HUES48 (cell line): ENCODE results near the gene ATP5F1E.
A peak's percentile ranks its signal among the peaks of the same experiment; 100 is the strongest.

Experiments used
- H3K27ac ChIP-seq: one replicate; pipeline ENCODE4 v1.7.0; 2013; ENCODE audit warnings: low read depth, low read length, inconsistent platforms
- H3K27me3 ChIP-seq: 2 replicates; pipeline ENCODE4 v1.6.1; 2013; ENCODE audit warnings: mild to moderate bottlenecking, low read length; ENCODE audit not compliant: control insufficient read depth, insufficient read depth
- H3K36me3 ChIP-seq: 2 replicates; pipeline ENCODE4 v1.6.1; 2013; ENCODE audit warnings: low read length; ENCODE audit not compliant: control insufficient read depth, insufficient read depth
- H3K4me1 ChIP-seq: 2 replicates; pipeline ENCODE4 v1.6.1; 2013; ENCODE audit warnings: mild to moderate bottlenecking, low read length; ENCODE audit not compliant: control insufficient read depth, insufficient read depth
- H3K4me3 ChIP-seq: 2 replicates; pipeline ENCODE4 v1.5.1; 2013; ENCODE audit warnings: mild to moderate bottlenecking, low read depth, low read length
- H3K9ac ChIP-seq: 2 replicates; pipeline ENCODE4 v1.6.1; 2013; ENCODE audit warnings: mild to moderate bottlenecking, low read depth, low read length, moderate library complexity
- H3K9me3 ChIP-seq: 2 replicates; pipeline ENCODE4 v1.6.1; 2013; ENCODE audit warnings: low read length; ENCODE audit not compliant: control insufficient read depth, insufficient read depth

ATP5F1E gene

DNA sequence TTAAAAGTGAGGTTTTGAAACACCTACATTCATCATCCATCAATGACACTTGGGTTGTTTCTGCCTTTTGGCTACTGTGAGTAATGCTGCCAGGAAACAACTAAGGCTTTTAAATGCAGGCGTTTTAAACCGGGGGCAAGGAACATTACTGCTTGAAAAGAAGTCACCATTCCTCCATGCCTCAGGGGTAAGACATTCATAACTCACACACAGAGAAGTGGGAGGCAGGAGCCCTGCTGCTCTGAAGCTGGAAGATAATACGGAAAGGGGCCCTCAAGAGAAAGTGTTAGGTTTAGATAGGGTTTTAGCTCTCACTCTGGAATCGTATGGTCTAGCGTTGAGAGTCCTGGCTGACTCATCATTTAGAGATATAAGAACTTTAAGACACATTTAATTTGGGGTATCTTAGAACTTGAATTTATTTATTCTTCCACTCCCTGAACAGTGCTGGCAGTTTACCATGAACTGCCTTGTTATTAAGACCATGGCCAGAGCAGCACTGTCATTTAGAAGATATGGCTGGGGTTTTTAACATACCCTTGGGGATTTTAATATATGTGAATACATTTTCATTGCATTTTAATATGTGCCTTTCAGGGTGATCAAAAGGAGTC, 11.1 kb downstream of the ATP5F1E start:
- Histone ChIP-seq H3K4me1 (peaks cover 10% of the 10 kb centered on the region), H3K9me3 (no peaks in the 10 kb centered on the region), H3K9ac (no peak overlapping the region), H3K27me3 (peaks cover 2% of the 10 kb centered on the region; the same call in 1 of the 2 replicates), H3K36me3 (peaks cover 33% of the 10 kb centered on the region), H3K27ac (peak overlapping the region; percentile 19), H3K4me3 (no peak overlapping the region)

DNA sequence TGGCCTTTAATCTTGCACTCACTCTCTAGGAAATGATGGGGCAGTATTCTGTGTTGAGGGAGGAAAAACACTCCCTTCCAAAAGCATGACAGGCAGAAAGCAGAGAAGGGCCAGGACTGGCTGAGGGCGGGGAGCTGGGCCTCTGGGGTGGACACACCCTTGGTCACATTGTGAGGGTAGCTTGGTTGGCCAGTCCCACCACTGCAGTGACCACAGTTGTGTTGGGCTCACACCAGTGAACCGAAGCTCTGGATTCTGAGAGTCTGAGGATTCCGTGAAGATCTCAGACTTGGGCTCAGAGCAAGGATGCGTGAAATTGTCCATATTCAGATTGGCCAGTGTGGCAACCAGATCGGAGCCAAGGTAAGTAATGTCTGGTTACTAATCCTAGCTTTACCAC, 12.9 kb downstream of the ATP5F1E start, which contains the start of gene TUBB1:
TSS of gene TUBB1 (plus strand) at position 213 of the 400 bp plus-strand sequence. CDS start at position 307, 94 bp downstream.
- no peak within 1 kb of the TSS for H3K9ac ChIP-seq
- H3K27me3 ChIP-seq: no peaks in the 10 kb centered on the region
- H3K4me1 ChIP-seq: peaks cover 2% of the 10 kb centered on the region; the same call in 1 of the 2 replicates
- no peak within 1 kb of the TSS for H3K4me3 ChIP-seq
- peaks cover 14% of the 10 kb centered on the region; the same call in 1 of the 2 replicates for H3K36me3 ChIP-seq
- no peak within 1 kb of the TSS for H3K27ac ChIP-seq
- no peaks in the 10 kb centered on the region for H3K9me3 ChIP-seq

DNA sequence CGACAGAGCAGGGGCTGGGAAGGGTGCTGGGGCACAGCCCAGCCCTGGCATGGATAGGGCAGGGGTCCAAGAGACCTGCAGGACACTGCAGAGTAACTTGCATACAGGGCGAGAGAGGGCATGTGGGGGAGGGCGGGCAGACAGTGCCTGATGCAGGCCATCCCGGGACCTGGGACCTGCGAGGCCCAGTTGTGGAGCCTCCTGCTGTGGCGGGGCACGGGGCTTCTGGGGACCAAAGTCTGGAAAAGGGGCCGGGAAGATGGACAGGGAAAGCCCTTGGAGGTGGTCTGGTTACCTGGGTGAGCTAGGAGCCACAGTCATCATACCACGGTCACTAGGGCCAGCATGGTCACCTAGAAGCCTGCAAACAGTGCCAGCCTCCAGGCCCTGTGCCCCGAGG, 13.3 kb downstream of the ATP5F1E start:
- H3K9ac ChIP-seq: no peak overlapping the region
- H3K27ac ChIP-seq: no peak overlapping the region
- H3K9me3 ChIP-seq: no peaks in the 10 kb centered on the region
- H3K4me1 ChIP-seq: peaks cover 2% of the 10 kb centered on the region; the same call in 1 of the 2 replicates
- H3K4me3 ChIP-seq: no peak overlapping the region
- H3K36me3 ChIP-seq: peaks cover 10% of the 10 kb centered on the region; the same call in 1 of the 2 replicates
- no peaks in the 10 kb centered on the region for H3K27me3 ChIP-seq

DNA sequence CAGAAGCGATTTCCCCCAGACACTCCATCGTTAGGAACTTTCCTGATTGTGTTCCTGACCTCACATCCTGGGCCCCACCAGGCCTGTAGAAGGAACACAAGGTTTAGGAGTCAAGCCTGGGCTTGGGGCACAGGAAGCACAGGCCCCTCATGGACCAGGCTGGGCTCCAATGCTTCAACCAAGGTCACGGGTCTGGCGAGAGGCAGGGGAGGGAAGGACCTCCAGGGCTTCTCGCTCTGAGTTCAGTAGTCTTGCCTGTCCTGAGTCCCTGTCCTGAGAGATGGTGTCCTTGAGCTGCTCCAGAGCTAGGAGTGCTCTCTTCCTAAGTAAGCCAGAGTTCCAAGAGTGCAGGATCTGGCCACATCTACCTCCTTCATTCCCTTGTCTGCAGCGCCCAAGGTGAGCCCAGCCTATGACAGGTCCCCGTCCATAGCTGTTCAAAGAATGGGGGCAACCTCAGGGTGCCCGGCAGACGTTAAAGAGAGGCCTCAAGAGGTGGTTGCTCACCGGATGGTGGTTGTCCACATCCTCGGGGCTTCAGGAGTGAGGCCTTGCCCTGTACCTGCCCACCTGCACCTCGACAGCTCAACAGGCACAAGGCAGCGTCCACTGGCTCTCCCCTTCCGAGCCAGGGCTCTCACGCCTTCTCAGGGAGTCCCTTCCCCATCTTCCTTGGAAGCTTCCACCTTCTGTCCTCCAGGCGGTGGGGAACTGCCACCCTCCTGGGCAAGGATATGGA, 14.5 kb downstream of the ATP5F1E start:
- no peaks in the 10 kb centered on the region for H3K9me3 ChIP-seq
- peaks cover 2% of the 10 kb centered on the region; the same call in 1 of the 2 replicates for H3K4me1 ChIP-seq
- no peak overlapping the region for H3K9ac ChIP-seq

DNA sequence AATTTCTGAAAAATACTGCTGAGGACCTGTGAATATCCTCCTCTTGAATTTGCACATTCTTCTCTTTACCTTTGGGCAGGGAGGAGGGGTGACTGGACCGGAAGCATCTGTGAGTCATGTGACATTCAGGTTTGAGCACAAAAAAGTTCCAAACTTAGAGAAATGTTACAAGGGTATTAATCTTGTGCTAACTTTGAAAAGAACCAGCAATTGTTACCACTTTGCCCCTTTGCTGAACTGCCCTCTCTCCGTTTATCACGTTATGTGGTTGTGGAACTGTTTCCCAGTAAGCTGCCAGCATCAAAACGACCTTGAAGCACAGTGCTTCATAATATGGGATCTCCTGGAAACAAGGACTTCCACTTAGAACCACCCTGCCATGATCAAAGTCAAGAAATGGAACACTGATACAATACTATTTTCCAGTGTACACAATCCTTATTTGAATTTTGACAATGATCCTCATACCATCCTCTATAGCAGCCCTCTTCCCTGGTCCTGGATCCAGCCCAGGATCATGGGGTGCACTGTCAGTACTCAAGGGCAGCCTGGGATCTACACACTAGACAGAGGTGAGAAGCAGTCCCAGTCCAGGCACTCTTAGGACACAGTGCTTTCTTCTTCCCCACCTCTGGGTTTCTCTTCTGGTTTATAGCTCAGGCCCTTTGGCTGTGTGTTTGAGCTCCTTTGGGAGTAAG, 15.2 kb downstream of the ATP5F1E start:
- Histone ChIP-seq H3K27ac (no peak overlapping the region), H3K4me1 (peaks cover 2% of the 10 kb centered on the region; the same call in 1 of the 2 replicates), H3K4me3 (no peak overlapping the region), H3K27me3 (no peaks in the 10 kb centered on the region), H3K9me3 (no peaks in the 10 kb centered on the region), H3K36me3 (no peaks in the 10 kb centered on the region), H3K9ac (no peak overlapping the region)

More for the DNA sequence above, 14.5 kb downstream of the ATP5F1E start:
- H3K4me3 ChIP-seq: no peak overlapping the region
- no peak overlapping the region for H3K27ac ChIP-seq
- no peaks in the 10 kb centered on the region for H3K36me3 ChIP-seq
- H3K27me3 ChIP-seq: no peaks in the 10 kb centered on the region

DNA sequence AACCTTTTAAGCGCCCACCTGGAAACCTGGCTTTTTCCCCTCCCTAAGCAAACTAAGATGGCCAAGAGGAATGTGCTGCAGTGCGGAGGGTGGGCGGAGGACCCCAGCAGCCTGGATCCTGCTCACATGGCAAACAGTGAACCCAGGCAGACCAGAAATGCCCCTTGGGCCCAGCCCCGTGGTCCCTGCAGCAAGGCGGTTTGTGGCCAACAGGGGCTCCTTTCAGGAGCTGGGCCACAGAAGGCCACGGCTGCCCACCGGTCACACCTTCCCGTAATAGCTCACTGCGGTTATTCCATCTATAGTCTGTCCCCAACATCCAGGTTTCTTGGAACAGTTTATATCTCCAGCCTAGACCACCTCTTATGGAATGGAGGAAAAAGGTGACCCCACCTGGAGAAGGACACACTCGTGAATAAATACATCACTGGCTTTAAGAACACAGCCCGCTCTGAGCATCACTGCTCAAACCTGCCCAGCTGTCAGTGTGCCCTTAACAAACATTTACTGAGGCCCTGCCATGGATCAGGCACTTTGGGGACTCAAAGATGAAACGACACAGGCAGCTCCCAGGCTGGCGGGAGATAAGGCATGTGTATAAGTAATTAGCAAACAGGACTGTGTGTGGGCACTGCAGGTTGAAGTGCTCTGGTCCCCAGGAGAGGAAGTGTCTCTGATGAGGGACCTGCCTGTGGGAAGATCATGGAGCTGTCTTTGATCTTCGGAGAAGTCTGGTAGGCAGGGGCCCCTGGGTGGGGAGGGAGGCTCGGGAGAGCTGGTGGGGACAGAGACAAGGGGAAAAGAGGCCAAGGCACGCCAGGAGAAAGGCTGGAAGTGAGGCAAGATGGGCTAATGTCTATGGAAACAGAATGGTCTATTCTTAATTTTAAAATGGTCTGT, 16.1 kb downstream of the ATP5F1E start:
- Histone ChIP-seq H3K4me3 (no peak overlapping the region), H3K9me3 (no peaks in the 10 kb centered on the region), H3K4me1 (peaks cover 6% of the 10 kb centered on the region; the same call in 1 of the 2 replicates), H3K27me3 (no peaks in the 10 kb centered on the region), H3K27ac (no peak overlapping the region), H3K36me3 (no peaks in the 10 kb centered on the region), H3K9ac (no peak overlapping the region)

DNA sequence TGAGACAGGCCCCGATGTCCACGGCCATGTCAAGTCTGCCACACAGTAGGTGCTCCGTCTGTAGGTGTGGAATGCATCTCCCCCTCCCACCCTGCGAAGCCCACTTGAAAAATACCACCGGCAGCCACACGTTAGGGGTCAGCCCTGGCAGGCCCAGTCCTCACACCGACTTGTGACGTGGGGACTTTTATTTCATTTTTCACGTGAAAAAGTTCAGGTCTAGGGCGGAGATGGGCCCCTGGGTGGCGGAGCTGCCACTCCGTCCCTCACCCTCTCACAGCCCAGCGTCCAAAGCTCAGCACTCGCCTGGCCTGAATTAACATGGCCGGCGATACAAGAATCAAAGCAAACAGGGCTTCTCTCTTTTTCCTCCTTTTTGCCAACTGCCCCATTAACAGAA, 16.7 kb downstream of the ATP5F1E start:
- no peak overlapping the region for H3K9ac ChIP-seq
- H3K36me3 ChIP-seq: no peaks in the 10 kb centered on the region
- no peak overlapping the region for H3K4me3 ChIP-seq
- H3K9me3 ChIP-seq: no peaks in the 10 kb centered on the region
- no peaks in the 10 kb centered on the region for H3K27me3 ChIP-seq
- H3K27ac ChIP-seq: no peak overlapping the region
- peaks cover 6% of the 10 kb centered on the region; the same call in 1 of the 2 replicates for H3K4me1 ChIP-seq

DNA sequence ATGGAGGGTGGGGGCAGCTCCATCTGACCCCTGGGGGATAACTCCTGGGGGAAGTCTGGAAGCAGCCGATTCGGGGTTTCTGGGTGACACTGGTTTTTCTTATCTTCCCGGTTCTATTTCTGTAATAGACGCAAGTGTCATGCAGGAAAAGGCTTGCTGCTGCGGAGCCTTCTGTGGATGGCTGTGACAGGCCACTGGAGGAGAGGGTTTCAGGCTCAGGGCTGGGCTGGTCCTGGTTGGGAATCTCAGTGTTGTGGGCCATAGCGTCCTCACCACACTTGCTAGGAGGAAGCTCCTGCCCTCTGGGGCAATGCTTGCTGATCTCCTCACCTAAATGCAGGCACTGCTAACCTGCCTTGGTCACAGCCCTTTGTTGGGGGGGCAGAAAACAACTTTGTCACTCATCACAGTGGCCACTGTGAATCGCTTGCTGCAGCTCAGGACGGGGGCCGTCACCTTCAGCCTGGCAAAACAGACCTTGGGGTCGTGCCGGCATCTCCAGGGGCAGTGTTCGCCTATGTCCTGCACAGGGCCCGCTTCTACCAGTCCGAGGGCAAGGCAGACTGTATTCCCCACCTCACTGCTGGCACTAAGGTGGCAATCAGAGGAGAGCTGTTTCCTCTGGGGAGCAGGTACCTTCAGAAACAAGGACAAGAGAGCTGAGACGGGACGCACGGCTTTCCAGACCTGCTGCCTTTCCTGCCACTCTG, 17.3 kb downstream of the ATP5F1E start:
- Histone ChIP-seq H3K9me3 (no peaks in the 10 kb centered on the region), H3K4me1 (peaks cover 6% of the 10 kb centered on the region; the same call in 1 of the 2 replicates), H3K36me3 (no peaks in the 10 kb centered on the region), H3K27me3 (no peaks in the 10 kb centered on the region; the same call in 1 of the 2 replicates), H3K9ac (no peak overlapping the region), H3K4me3 (no peak overlapping the region), H3K27ac (no peak overlapping the region)

DNA sequence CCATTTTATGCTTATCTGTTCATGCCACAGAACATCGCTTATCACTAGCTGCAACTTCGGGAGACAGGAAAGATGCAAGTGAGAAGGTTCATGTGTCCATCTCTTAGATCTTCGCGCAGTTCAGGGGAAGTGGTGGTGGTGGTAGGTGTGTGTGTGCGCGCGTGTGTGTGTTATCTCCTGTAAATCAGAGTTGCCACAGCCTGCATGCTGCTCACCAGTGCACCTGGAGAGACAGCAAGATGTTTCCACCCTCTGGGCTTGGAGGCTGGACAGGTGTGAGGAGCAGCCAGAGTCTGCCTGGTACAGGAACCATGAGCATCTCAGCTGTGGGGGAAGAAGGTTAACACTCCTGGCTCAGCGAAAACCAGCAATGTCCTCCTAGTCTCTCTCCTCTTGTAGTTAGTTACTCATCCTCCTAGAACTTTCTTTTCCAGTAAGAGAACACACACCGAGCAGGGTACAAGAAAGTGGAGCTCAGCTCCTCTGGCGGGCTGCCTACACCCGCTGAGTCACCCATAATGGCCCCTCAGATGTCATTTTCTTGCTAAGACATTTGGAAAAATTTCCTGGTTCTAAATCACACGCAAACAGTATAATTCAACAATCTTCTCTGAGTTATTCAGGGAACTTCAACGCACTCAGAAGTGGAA, 18.1 kb downstream of the ATP5F1E start:
- no peaks in the 10 kb centered on the region for H3K9me3 ChIP-seq
- H3K36me3 ChIP-seq: no peaks in the 10 kb centered on the region
- H3K27me3 ChIP-seq: peaks cover 3% of the 10 kb centered on the region; the same call in 1 of the 2 replicates
- no peak overlapping the region for H3K27ac ChIP-seq
- H3K9ac ChIP-seq: no peak overlapping the region
- peaks cover 6% of the 10 kb centered on the region; the same call in 1 of the 2 replicates for H3K4me1 ChIP-seq
- no peak overlapping the region for H3K4me3 ChIP-seq
